Natural killer cell treated with Interleukin-12 subunit alpha and Interleukin-12 subunit beta and Interleukin-15 and Interleukin-18, amount 100 ng/mL, for 72 hours (primary cell): ENCODE results near the gene RBM4. TPM values are rescaled to one million over a fixed set of nuclear protein-coding genes. Genes with fewer than 3 reads are reported as not detected.

ENCODE experiments used
- ATAC-seq, 2 donors: fragments of 150-1000 bp; cut with Tn5 transposase in 1 of 2; sonication (Bioruptor Pico), chemical (Tn5 transposase) in 1 of 2; 2 replicates each; pipeline ENCODE4 v1.10.0; 2021
- DNase-seq: peaks from one replicate; pipeline ENCODE4 v3.0.0; 2022; ENCODE audit warnings: low spot score
- H3K27ac Mint-ChIP-seq, 2 donors: 1 replicate in 1 of 2; 2 replicates in 1 of 2; pipeline ENCODE4 v1.8.0; 2022; ENCODE audit warnings: mixed read lengths in 2 of 2, mild to moderate bottlenecking in 1 of 2, moderate library complexity in 1 of 2
- H3K27me3 Mint-ChIP-seq, 2 donors: 1 replicate in 1 of 2; 2 replicates in 1 of 2; pipeline ENCODE4 v1.8.0; 2022; ENCODE audit warnings: mixed read lengths in 2 of 2
- H3K36me3 Mint-ChIP-seq: one replicate; pipeline ENCODE4 v1.8.0; 2022; ENCODE audit warnings: mixed read lengths
- H3K4me1 Mint-ChIP-seq, 2 donors: 1 replicate in 1 of 2; 2 replicates in 1 of 2; pipeline ENCODE4 v1.8.0; 2022; ENCODE audit warnings: low read depth in 2 of 2, mixed read lengths in 2 of 2, mild to moderate bottlenecking in 1 of 2
- H3K4me3 Mint-ChIP-seq: one replicate; pipeline ENCODE4 v1.8.0; 2022; ENCODE audit warnings: mixed read lengths
- H3K9me3 Mint-ChIP-seq: 2 replicates; pipeline ENCODE4 v1.8.0; 2022; ENCODE audit warnings: mixed read lengths
- total RNA-seq, 2 donors: library from RNA; stranded (reverse); gene quantifications; one replicate each; pipeline ENCODE4 v1.2.3, GENCODE V29; 2022

Gene RBM4
- total RNA-seq, 2 donors from 2014 or later, result 142 to 162 TPM

DNA sequence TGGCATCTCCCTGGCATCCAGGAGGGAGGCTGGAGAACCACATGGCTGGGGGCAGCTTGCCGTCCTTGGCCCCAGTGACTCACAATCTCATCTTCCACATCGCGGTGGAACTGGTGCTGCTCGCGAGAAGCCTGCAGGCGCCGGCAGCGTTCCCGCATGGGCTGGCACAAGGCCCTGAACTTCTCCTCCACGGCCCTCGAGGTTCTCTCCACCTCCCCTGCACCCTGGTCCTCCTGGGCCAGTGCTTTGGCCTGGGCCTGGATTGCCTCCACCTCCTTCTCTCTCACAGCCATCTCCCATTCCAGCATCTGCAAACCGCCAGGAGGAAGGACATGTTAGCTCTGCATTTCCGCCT lies 55.5 kb downstream of the RBM4 start:
- ATAC-seq (no peak), DNase-seq (no peak)
- H3K36me3 Mint-ChIP-seq, result no peaks in the 10 kb centered on the region
- peak overlapping the region in 1 of 2 donors; percentile 35 for H3K27ac Mint-ChIP-seq
- no peaks in the 10 kb centered on the region for H3K27me3 Mint-ChIP-seq
- no peak overlapping the region for H3K4me3 Mint-ChIP-seq
- H3K9me3 Mint-ChIP-seq, result no peaks in the 10 kb centered on the region
- no peaks in the 10 kb centered on the region for H3K4me1 Mint-ChIP-seq

DNA sequence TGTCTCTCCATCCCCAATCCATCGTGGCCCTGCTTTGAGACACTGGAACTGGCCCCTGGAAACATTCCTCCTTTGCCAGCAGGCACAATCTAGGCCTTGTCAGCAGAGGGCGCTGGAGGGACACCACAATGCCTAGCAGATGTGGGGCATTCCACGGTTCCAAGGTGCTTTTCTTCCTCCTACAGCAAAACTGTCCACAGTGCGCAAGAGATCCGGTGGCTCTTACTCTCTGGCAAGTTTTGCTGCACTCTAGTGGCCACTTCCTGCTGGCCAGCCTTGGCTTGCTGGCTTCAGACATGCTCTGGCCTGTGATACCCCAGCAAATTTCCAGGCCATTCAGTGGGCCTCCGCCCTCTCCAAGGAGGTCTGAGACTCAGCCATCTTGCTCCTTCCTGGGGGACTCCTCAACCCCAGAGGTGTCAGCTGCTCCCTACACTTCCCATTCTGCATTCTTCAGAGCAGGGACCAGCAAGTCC lies 56.3 kb downstream of the RBM4 start:
- Mint-ChIP-seq H3K36me3 (no peaks in the 10 kb centered on the region), H3K27me3 (no peaks in the 10 kb centered on the region), H3K27ac (peak overlapping the region in 1 of 2 donors; percentile 35), H3K4me3 (no peak overlapping the region), H3K4me1 (no peaks in the 10 kb centered on the region), H3K9me3 (no peaks in the 10 kb centered on the region)
- ATAC-seq (peak; percentile 64 to 82), DNase-seq (peak; percentile 85)

Other genes with a start within 250 kb of the RBM4 start
- gene NPAS4, start 217.7 kb upstream of the RBM4 start, total RNA-seq, result not detected
- gene MRPL11, start 199.9 kb upstream of the RBM4 start, total RNA-seq, result 100 to 1,000 TPM in 1 of 2 donors, 10 to 100 TPM in 1; 58.7 to 112 TPM
- 1 to 10 TPM; 5.4 to 6.0 TPM for gene PELI3, start 171.8 kb upstream of the RBM4 start, total RNA-seq
- gene DPP3, start 158.3 kb upstream of the RBM4 start, total RNA-seq, result 100 to 1,000 TPM in 1 of 2 donors, 10 to 100 TPM in 1; 77.4 to 122 TPM
- gene BBS1, start 128.1 kb upstream of the RBM4 start, total RNA-seq, result 10 to 100 TPM; 20.5 to 21.7 TPM
- 10 to 100 TPM; 15.9 to 19.5 TPM for gene ZDHHC24, start 92.7 kb upstream of the RBM4 start, total RNA-seq
- gene ACTN3, start 91.8 kb upstream of the RBM4 start, total RNA-seq, result under 1 TPM; 0.12 to 0.73 TPM
- 1 to 10 TPM; 2.7 to 3.8 TPM for gene CTSF, start 70.1 kb upstream of the RBM4 start, total RNA-seq
- not detected for gene CCDC87, start 45.6 kb upstream of the RBM4 start, total RNA-seq
- 10 to 100 TPM; 29.0 to 31.0 TPM for gene CCS, start 45.5 kb upstream of the RBM4 start, total RNA-seq
- 100 to 1,000 TPM; 122 to 201 TPM for gene RBM14, start 22.1 kb upstream of the RBM4 start, total RNA-seq
- 10 to 100 TPM; 14.8 to 16.7 TPM for gene RBM4B, start 39.2 kb downstream of the RBM4 start, total RNA-seq
- under 1 TPM in 1 of 2 donors, not detected in 1; 0.93 TPM for gene SPTBN2, start 90.5 kb downstream of the RBM4 start, total RNA-seq
- 10 to 100 TPM; 26.8 to 37.9 TPM for gene RCE1, start 204.7 kb downstream of the RBM4 start, total RNA-seq
- 1 to 10 TPM; 1.4 to 7.9 TPM for gene LRFN4, start 218.4 kb downstream of the RBM4 start, total RNA-seq